PFSK-1 (cell line): ENCODE results near the gene ANXA6.

Experiments used
- FOXP2 ChIP-seq: optimal IDR thresholded peaks from 2 replicates; pipeline ENCODE3; 2011; ENCODE audit warnings: borderline replicate concordance, control low read depth, inconsistent platforms; ENCODE audit not compliant: insufficient read depth; ENCODE audit errors: extremely low read length, extremely low read depth
- POLR2AphosphoS5 ChIP-seq: IDR thresholded peaks from 2 replicates; pipeline ENCODE4 v1.6.1; 2012; ENCODE audit warnings: low read depth, mild to moderate bottlenecking, control low read depth, low read length, moderate library complexity
- REST ChIP-seq, 2 experiments: IDR thresholded peaks; 2 replicates each; pipeline versions ENCODE4 v1.6.1 to v1.8.0; 2011 to 2012; ENCODE audit warnings: low read depth in 2 of 2, low read length in 2 of 2, control low read depth in 1 of 2, inconsistent platforms in 1 of 2, mild to moderate bottlenecking in 1 of 2, moderate library complexity in 1 of 2; ENCODE audit not compliant: insufficient read depth in 1 of 2
- SIN3A ChIP-seq: IDR thresholded peaks from 2 replicates; pipeline ENCODE4 v1.6.1; 2012; ENCODE audit warnings: mild to moderate bottlenecking, low read length, moderate library complexity, borderline replicate concordance; ENCODE audit not compliant: insufficient read depth
- TAF1 ChIP-seq: IDR thresholded peaks from 2 replicates; pipeline ENCODE4 v1.6.1; 2012; ENCODE audit warnings: low read length, control low read depth, borderline replicate concordance; ENCODE audit not compliant: insufficient read depth

ANXA6 gene

GRCh38 chr5:151144275-151144674, 13.3 kb downstream of the ANXA6 start:
- no peak for TF ChIP-seq SIN3A
- no peak for TF ChIP-seq FOXP2
- TF ChIP-seq TAF1, result no peak
- no peak for TF ChIP-seq POLR2AphosphoS5
- no peak for TF ChIP-seq REST (IDR thresholded peaks at IDR 0.05; ENCODE audit: insufficient read depth in 1 of 2, low read depth in 2 of 2, low read length in 2 of 2)

GRCh38 chr5:151143645-151144044, 13.9 kb downstream of the ANXA6 start:
- TF ChIP-seq FOXP2 (no peak), REST (IDR thresholded peaks at IDR 0.05; ENCODE audit: insufficient read depth in 1 of 2, low read depth in 2 of 2, low read length in 2 of 2) (no peak), TAF1 (no peak), SIN3A (no peak), POLR2AphosphoS5 (no peak)

- TF ChIP-seq POLR2AphosphoS5 (no peak), TAF1 (no peak), FOXP2 (no peak), SIN3A (no peak), REST (IDR thresholded peaks at IDR 0.05; ENCODE audit: insufficient read depth in 1 of 2, low read depth in 2 of 2, low read length in 2 of 2) (no peak)
Measured at GRCh38 chr5:151142933-151143332, 14.6 kb downstream of the ANXA6 start.

- no peak for TF ChIP-seq POLR2AphosphoS5
- no peak for TF ChIP-seq REST (IDR thresholded peaks at IDR 0.05; ENCODE audit: insufficient read depth in 1 of 2, low read depth in 2 of 2, low read length in 2 of 2)
- TF ChIP-seq SIN3A, result no peak
- TF ChIP-seq TAF1, result no peak
- TF ChIP-seq FOXP2, result no peak
Measured at GRCh38 chr5:151141535-151141934, 16.0 kb downstream of the ANXA6 start.

- no peak for TF ChIP-seq TAF1
Measured at GRCh38 chr5:151140686-151141459, 16.7 kb downstream of the ANXA6 start.
